NAMALWA (cell line): ENCODE data around the gene GM2A.
"Not testable (repeated sequence)": the region's sequence is repeated elsewhere in the genome, so short reads cannot be mapped to it uniquely, and the experiment has no call there.

Experiments used
- DNase-seq: peaks from one replicate; pipeline ENCODE4 v3.0.0-alpha.2; 2015; ENCODE audit warnings: low spot score

GM2A gene

DNA sequence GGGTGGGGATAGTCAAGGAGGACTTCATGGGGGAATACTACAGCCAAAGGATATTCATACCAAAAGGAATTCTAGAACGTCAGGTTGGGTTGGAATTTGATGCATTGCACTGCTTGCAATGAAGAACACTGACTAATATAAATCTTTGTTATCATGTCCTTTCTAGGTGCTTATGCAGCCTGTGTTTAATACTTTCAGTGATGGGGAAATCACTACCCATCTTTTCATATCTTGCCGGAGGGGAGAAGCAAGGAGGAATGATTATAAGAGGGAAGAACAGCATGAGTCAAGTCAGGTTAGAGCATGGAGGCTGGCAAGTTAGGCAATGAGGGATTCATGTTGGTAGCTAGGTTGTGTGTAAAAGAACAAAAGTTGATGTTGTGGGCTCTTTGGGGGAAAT lies 24.0 kb upstream of the GM2A start:
- no peak for DNase-seq

DNA sequence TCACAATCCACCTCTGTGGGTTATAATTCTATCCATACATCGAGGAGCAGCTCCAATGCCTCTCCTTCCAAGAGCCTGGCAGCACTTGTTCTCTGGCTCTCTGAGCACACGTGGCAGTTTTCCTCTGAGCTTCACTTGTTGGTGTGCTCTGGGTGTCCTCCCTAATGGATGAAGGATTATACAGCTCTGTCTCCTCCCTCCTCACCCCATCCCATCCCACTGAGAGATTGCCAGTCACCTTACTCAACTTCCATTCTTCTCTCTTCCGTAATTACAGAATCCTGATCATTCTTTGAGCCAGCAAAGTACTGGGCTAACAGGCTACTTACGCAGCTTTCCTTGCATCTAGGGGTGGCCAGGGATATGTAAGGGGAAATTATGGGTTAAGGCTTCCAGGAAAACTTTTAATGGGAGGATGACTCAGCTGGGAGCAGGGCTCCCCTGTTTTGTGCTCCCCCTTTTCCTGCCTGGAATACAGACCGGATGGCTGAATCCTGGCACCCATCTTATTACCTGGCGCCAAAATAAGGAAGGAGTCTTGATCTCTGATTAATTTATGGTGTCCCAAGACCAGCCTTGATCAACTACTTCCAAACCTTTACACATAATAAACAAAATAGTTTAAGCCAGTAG lies 22.8 kb upstream of the GM2A start:
- no peak for DNase-seq

DNA sequence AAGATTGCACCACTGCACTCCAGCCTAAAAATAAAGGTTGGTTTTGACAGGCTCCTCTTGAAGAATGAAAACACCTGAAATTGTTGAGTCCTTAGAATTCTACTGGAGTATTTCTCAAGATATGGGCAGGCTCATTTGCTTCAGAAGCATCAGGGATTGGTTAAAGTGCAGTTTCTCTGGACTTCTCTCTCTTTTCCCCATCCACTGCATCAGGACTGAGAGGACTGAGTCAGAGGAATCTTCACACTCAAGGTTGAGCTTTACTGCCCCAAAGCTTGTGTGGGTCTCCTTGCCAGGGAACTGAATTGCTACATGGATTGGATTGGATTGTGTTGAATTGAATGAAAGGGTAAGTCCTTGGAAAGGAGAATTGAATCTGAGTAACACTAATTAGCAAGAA lies 21.6 kb upstream of the GM2A start:
- no peak for DNase-seq

DNA sequence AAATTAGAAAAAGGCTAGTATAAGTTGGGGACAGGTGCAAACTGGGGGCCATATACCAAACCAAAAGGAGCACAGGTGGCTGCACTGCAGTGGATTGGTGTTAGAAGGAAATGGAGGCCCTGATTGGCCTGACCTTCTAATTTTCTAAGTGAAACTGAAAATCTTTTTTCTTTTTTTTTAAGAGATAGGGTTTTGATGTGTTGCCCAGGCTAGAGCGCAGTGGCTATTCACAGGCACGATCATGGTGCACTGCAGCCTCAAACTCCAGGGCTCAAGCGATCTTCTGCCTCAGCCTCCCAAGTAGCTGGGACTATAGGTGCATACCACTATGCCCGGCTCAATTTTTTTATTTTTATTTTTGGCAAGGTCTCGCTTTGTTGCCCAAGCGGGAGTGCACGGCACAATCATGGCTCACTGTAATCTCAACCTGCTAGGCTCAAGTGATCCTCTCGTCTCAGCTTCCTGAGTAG lies 19.3 kb upstream of the GM2A start:
- peak; percentile 78 for DNase-seq

DNA sequence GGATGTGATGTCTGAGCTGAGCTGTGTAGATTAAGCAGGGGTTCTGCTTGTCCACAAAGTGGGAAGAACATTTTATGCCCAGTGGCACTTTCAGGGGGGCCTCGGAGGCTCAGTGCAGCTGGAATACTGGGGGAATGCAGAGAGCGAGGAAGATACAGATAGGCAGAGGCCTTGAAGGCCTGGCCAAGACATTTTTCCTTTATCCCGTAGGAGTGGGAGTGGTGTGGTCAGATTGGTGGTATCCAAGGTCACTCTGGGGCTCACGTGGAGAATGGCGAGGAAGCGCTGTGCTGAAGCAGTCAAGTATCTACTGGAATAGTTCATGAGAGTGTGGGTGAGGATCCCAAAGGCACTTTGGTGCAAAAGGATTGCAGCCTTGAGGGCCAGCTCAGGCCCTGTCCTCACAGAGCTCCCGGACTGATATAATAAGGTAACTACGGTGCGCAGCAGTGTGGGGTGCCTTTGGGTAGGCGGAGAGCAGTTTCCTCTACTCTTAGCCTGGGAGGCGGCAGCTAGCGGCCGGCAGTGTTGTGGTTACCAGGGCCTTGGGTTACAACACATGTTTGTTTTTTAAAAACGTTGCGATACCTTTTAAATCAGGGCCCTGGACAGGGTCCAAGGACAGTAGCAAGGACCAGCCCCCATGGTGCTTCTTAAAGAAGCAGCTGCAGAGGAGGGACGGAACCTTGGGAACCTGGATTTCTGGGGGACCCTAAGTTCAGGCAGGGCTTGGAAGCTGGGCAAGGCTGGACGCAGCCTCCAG lies 18.3 kb upstream of the GM2A start:
- peak; percentile 74 for DNase-seq

DNA sequence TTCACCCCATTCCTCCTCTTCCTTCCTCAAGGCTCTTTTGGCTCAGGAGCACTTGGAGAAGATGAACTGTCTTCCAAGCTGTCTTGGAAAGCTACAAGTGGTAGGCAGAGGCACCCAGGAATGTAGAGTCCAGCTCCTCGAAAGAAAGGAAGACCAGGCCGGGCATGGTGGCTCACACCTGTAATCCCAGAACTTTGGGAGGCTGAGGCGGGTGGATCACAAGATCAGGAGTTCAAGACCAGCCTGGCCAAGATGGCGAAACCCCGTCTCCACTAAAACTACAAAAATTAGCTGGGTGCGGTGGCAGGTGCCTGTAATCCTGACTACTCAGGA lies 17.8 kb upstream of the GM2A start:
- DNase-seq, result not testable (repeated sequence)

DNA sequence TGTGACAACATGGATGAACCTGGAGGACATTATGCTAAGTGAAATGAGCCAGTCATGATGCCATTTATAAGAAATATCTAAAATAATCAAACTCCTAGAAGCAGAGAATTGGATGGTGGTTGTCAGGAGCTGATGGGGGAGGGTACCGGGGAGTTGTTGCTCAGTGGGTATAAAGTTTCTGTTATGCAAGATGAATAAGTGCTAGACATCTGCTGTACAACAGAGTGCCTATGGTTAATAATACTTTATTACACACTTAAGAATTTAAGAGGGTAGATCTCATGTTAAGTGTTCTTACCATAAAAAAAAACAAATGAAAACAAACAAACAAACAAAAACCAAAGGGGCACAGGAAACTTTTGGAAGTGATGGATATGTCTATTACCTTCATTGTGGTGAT lies 16.1 kb upstream of the GM2A start:
- no peak for DNase-seq

DNA sequence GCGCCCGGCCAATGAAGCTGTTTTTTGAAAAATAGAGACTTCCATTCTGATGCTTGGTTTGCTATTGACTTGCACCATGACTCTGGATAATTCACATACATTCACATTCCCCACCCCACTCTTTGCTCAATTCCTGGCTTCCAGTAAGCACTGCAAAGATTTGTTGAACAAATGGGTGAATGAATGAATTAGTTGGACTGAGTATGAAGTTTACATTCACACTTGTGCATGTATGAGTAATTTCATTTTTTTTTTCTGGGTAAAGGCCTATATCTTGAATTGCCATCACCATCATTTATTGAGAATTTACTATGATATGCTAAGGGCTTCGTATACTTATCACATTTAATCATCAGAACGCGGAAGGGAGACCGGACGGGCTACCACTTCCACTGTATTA lies 15.3 kb upstream of the GM2A start:
- no peak for DNase-seq

DNA sequence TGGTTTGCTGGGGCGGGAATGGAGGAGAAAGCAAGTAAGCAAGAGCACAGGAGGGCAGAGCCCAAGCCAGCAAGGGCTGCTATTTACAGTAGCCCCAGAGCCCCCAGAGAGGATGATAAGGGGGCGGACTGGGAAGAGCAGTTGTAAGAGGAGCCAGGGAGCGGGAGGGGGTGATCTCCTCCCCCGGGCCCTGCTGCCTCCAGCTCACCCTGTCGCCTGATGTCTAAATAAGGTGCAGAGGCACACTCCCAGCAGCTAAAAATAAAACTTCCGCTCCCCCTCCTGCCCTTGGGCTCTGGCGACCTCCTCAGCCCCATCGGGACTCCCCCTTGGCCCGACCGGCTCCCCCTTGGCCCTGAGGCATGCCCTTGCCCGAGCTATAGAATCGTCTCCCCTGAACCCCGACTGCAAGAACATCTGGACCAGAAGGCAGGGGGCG lies 14.7 kb upstream of the GM2A start:
- DNase-seq, result peak; percentile 54

DNA sequence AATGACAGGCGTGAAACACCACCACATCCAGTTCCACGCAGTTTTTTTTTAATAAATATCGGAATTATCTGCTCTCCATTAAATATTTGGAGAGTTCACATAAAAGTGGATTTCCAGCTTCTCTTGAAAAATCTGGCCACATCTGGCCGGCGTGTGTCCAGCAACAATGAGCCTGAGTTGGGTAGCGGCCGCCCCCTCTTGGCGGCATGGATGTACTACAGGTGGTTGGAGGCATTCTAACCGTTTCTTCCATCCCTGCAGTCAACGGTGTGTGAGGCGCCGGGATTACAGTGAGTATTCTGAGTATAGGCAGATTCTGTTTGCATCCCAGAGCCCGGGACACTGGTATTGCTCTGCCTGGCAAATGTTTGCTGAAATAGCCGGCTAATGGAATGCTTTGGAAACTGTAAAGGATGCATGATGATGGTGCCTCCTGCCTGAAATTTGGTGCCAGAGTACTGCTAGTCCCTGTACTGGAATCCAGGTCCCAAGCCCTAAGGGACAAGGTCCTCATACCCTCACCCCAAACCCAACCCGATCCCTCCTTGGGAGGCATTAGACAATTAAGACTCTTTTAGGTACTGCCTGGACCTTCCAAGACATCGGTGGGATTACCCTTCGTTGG lies 13.6 kb upstream of the GM2A start:
- DNase-seq, result peak; percentile 80

DNA sequence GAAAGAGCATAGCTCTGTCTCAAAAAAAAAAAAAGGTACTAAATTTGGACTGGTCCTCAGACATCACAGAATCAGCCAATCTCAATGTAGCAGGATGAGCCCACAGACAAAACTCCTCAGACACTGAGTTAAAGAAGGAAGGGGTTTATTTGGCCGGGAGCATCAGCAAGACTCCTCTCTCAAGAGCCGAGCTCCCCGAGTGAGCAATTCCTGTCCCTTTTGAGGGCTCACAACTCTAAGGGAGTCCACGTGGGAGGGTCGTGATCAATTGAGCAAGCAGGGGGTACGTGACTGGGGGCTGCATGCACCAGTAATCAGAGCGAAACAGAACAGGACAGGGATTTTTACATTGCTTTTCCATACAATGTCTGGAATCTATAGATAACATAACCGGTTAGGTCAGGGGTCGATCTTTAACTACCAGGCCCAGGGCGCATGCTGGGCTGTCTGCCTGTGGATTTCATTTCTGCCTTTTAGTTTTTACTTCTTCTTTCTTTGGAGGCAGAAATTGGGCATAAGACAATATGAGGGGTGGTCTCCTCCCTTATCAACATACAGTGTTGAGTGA lies 12.6 kb upstream of the GM2A start:
- not testable (repeated sequence) for DNase-seq

DNA sequence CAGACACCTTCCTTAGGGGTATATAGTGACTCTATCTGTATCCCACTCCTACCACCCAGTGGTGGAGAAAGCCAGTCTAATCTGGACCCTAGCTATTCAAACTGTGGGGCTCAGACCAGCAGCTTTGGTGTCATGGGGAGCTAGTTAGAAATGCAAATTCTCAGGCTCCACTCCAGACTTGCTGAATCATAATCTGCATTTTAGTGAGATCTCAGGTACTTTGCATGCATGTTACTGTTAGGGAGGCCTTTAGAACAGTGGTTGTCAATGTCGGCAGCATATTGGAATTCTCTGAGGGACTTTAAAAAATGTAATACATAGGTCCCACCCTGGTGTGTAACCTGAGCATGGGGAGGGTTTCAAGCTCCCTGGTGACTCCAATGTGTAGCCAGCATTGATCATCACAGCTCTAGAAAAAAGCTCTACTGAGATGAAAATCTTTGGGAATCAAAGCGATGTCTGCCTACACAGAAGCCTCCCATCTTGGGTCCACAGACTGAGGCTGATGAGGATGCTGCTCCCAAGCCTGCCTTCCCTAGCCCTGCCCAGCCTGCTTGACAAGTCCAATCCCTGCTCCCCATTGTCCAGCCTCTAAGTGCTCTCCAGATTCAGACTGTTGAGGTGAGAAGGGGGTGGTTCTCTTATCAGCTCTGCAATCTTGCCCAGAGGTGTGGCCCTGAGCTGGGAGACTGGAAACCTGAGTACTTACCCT lies 11.9 kb upstream of the GM2A start:
- peak; percentile 38 for DNase-seq

DNA sequence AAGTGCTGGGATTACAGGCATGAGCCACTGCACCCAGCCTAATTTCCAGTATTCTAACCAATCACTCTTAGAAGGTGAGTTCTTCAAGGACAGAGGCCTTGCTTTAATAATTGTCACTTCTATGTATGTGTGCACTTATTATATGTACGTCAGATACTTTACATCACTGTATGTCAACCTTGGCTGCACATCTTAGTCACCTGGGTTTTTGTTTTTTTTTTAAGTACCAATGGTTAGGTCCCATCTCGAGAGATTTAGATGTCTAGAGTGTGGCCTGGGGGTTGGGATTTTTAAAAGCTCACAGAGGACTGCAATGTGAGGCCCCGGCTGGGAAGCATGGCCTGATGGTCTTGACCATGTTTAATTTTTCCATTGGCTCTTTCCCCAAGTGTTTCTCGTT lies 9.9 kb upstream of the GM2A start:
- DNase-seq, result no peak

DNA sequence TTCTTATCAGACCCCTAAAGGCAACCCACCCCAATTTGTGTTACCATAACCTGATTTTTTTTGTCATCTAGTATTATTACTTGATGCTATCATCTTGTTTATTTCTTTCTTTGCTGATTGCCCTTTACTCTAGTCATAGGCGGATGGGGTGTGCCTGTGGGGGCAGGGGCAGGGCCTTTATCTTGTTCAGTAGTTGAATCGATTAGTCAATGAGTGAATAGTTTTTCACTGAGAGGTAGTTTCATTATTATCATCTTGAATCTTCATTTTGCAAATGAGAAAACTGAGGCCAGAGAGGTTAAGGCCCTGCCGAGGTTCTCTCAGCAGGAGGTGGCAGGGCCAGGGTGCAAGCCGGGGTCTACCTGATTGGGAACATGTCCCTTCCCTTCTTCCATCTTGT lies 9.4 kb upstream of the GM2A start:
- no peak for DNase-seq

DNA sequence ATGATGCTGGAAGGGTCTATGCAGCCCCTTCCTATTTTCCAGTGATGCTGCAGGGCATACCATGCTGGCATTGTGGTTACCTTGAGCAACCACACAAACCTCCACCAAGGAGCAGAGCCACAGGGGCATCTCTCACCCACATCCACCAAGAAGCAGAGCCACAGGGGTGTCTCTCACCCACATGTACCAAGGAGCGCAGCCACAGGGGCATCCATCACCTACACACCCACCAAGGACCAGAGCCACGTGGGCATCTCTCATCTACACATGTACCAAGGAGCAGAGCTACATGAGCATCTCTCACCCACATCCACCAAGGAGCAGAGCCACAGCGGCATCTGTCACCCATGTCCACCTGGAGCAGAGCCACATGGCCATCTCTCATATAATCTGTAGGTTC lies 8.8 kb upstream of the GM2A start:
- no peak for DNase-seq

DNA sequence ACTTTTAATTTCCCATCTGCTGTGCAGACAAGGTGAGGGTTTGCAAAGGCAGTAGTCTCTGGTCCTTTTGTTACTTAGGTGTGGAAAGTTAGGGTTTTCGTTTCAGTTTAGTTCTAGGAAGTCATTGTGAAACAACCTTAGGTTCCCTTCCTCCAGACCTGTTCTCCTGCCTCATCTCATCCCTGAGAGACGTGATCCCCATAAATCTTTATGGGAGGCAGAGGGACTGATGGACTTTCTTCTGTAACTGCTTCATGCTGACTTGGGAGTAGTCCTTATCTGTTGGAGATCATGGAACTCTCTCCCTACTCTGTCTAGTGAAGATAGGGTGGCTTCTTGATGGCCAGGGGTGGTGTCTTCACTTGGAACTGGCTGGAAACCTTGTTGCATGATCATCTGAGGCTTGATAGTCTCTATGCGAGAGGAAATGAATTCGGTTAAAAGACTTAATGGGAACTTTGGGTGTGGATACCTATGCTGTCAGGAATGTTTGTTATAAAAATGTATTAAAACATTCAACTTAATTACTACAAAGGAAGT lies 7.2 kb upstream of the GM2A start:
- no peak for DNase-seq

DNA sequence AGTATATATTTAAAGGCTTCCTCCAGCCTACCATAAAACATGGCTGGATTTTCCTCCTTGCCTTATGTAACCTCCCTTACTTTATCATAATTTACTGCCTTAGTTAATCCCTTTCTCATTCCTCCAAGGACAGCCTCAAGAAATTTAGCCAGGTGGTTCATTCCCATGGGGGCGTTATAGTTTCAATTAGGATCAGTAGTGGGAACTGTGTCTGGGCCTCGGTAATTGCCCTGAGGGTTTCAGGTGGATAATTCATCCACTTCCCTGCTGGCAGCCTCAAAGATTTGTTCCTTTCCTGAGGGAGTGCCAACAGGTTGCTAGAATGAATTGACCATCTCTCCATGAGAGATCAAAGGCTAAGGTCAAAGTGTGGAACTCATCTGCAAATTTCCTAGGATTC lies 4.3 kb upstream of the GM2A start:
- DNase-seq, result no peak

DNA sequence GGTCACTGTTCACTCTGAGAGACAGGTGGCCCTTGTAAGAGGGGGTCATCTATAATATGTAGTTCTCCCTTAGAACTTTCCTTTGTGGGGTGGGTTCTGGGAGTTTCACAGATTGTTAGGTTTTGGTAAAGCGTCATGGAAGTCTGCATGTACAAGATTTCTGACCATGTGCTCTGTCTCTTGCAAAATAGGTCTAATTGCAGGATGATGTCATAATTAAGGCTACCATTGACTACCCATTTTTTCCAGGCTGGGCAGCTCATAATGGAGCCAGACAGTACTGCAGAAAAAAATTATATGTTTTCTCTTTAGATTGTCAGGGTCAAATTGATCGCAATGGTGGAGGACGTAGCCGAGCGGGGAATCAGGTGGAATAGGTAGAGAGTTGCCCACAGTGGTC lies 3.7 kb upstream of the GM2A start:
- DNase-seq, result no peak

DNA sequence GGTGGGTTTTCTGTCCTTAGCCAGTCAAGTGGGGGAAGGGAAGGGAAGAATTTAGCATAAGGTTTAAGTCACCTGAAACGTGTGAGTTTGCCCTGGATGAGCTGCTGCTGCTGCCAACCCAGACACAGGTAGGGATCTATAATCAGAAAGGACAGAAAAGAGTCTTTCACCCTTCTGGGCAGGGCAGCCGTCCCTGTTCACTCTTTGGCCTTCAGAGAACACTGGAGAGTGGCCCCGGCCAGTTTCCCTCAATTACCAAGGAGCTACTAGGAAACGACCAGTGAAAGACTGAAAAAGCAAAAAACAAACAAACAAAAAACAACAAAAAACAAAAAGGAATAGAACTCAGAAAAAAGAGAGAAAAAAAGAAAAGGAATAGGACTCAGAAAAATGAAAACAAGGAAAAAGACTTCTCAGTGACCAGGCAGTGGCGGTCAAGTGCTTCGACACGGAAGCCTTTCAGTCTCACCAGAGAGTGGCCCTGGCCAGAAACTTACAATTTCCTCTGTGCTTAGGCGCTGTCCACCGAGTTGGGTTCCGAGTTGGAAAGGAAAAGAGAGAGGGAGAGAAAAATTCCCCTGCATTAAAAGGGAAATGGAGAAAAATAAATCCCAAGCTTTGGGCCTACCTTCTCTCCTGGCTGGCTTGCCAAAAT lies 2.5 kb upstream of the GM2A start:
- no peak for DNase-seq

DNA sequence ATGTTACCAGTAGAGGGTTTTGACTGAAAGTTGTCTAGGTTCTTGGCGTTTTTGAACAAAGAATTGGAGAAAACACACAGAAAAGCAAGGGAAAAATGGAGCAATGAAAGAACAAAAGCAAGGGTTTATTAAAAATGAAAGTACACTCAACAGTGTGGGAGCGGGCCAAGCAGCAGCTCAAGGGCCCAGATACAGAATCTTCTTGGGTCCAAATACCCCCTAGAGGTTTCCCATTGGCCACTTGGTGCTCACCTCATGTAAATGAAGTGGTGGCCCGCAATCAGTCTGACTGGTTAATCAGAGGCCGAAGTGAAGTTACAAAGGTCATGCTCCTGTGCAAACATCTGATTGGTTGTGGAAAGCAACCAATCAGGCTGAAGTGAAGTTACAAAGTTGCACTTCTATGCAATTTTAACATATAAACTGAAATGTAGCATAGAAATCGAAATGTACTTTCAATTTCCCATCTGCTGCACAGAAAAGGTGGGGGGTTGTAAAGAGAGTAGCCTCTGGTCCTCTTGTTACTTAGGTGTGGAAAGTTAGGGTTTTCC lies 1.9 kb upstream of the GM2A start:
- DNase-seq, result no peak

DNA sequence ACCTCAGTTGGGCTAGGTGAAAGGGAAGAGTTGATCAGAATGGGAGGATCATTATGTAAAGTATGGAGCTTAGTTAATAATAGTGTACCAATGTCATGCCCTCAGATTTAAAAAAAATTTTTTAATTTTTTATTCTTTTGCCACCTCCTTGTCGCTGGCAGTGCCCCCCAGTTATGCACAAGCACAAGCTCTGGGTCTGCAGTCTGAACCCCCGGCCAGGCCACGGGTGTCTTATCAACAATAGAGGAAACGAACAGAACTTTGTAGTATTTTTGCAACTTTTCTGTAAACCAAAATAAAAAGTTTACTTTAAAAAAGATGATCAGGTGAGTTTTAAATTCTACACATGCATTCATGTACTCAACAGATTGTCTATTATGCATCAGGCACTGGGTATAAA lies 1.4 kb upstream of the GM2A start:
- no peak for DNase-seq

DNA sequence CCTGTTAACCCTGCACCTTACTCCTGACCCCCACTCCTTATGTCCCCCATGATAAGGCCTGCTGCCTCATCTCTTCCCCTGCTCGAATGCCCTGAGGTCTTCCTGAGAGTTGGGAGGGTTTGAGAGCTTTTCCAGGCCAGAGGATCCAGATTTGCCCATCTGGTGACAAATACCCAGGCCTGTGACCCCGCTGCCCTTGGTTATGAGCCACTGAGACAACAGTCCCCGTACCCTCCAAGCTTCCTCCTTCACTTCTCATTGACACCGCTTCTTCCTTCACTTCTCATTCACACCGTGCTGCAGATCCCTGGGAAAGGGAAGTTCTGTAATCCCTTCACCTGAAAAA lies 593 bp downstream of the GM2A start:
- DNase-seq, result peak; percentile 46
